ENCODE measurements around the gene MPZL2.

- TF ChIP-seq CTCF (conservative IDR thresholded peaks at IDR 0.05; ENCODE audit: low read depth in 2 of 2) (no peak), CREB1 (CRISPR knock-in tag; IDR thresholded peaks at IDR 0.05; ENCODE audit: low read depth) (no peak), POLR2AphosphoS5 (IDR thresholded peaks at IDR 0.05; ENCODE audit: low read depth) (no peak), EZH2 (IDR thresholded peaks at IDR 0.05; ENCODE audit: low read depth, unreplicated experiment) (no peak), EZH2phosphoT487 (IDR thresholded peaks at IDR 0.05; ENCODE audit: unreplicated experiment) (no peak), NANOG (IDR thresholded peaks at IDR 0.05; ENCODE audit: borderline replicate concordance) (no peak), STAT1 (IDR thresholded peaks at IDR 0.05; ENCODE audit: unreplicated experiment) (no peak)
- TF ChIP-seq, protein P1, sequence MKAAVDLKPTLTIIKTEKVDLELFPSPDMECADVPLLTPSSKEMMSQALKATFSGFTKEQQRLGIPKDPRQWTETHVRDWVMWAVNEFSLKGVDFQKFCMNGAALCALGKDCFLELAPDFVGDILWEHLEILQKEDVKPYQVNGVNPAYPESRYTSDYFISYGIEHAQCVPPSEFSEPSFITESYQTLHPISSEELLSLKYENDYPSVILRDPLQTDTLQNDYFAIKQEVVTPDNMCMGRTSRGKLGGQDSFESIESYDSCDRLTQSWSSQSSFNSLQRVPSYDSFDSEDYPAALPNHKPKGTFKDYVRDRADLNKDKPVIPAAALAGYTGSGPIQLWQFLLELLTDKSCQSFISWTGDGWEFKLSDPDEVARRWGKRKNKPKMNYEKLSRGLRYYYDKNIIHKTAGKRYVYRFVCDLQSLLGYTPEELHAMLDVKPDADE (IDR thresholded peaks at IDR 0.05): no peak
- TF ChIP-seq, protein P2, sequence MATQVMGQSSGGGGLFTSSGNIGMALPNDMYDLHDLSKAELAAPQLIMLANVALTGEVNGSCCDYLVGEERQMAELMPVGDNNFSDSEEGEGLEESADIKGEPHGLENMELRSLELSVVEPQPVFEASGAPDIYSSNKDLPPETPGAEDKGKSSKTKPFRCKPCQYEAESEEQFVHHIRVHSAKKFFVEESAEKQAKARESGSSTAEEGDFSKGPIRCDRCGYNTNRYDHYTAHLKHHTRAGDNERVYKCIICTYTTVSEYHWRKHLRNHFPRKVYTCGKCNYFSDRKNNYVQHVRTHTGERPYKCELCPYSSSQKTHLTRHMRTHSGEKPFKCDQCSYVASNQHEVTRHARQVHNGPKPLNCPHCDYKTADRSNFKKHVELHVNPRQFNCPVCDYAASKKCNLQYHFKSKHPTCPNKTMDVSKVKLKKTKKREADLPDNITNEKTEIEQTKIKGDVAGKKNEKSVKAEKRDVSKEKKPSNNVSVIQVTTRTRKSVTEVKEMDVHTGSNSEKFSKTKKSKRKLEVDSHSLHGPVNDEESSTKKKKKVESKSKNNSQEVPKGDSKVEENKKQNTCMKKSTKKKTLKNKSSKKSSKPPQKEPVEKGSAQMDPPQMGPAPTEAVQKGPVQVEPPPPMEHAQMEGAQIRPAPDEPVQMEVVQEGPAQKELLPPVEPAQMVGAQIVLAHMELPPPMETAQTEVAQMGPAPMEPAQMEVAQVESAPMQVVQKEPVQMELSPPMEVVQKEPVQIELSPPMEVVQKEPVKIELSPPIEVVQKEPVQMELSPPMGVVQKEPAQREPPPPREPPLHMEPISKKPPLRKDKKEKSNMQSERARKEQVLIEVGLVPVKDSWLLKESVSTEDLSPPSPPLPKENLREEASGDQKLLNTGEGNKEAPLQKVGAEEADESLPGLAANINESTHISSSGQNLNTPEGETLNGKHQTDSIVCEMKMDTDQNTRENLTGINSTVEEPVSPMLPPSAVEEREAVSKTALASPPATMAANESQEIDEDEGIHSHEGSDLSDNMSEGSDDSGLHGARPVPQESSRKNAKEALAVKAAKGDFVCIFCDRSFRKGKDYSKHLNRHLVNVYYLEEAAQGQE (IDR thresholded peaks at IDR 0.05; ENCODE audit: unreplicated experiment): no peak
Measured at GRCh38 chr11:118287006-118287405, 22.9 kb upstream of the MPZL2 start.
